T47D (cell line): ENCODE results near the gene EXOC3.
"Not testable (repeated sequence)": the region's sequence is repeated elsewhere in the genome, so short reads cannot be mapped to it uniquely, and the experiment has no call there.

Source experiments
- DNase-seq, 2 experiments: peaks; one replicate each; pipeline versions ENCODE4 v3.0.0 to v3.0.0-alpha.2; 2011 to 2012; ENCODE audit warnings: low read depth in 1 of 2, low spot score in 1 of 2
- JUND ChIP-seq: IDR thresholded peaks from 2 replicates; pipeline ENCODE4 v1.6.1; 2012; ENCODE audit warnings: low read depth
- in situ Hi-C: cut with HindIII; loops from 2 replicates; pipeline ENCODE4 v1.10.0; 2016; ENCODE audit warnings: low sequenced_read_pairs, low pct_unique_long_range_greater_than_20kb

Gene EXOC3

DNA sequence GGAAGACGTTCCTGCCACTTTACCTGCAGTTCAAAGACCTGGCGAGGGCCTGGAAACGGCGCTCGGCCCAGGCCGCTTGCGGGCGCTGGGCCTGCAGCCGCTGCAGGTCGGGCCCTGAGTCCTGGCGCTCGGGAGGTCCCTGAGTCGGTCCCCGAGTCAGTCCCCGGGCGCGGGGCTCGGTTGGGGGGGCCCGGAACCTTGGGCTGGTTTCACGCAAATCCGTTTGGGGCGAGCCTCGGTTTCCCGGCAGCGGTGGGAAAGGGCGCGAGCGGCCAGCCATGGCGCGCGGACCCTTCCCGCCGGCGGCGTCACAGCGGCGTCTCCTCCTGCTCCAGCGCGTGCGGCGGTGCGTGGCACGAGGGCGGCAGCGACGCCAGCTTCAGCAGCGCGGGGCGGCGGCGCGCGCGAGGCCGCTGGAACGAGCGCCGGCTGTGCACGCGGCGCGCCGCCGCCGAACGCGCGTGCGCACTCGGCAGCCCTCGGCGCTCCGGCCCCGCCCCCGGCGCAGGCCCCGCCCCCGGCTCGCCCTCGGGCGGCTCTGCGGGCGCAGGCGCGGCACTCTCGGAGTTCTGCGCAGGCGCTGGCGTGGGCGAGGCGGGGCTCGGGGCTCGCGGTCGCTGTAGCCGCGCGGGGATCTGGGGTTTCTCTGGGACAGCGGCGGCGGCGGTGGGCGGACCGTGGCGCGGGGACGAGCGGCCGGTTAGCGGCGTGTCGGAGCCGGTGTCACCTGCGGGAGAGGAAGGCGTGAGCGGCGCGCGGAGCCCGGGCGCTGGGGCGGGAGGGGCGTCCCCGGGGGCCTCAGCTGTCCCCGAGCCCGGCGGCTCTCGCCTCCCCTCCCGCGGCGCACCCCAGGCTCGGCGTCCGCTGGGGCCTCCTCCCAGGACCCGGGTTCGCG is 29.9 kb downstream of the EXOC3 start:
- DNase-seq: peak; percentile 93 to 99
- in situ Hi-C loops: no loop called here
- TF ChIP-seq JUND: no peak

DNA sequence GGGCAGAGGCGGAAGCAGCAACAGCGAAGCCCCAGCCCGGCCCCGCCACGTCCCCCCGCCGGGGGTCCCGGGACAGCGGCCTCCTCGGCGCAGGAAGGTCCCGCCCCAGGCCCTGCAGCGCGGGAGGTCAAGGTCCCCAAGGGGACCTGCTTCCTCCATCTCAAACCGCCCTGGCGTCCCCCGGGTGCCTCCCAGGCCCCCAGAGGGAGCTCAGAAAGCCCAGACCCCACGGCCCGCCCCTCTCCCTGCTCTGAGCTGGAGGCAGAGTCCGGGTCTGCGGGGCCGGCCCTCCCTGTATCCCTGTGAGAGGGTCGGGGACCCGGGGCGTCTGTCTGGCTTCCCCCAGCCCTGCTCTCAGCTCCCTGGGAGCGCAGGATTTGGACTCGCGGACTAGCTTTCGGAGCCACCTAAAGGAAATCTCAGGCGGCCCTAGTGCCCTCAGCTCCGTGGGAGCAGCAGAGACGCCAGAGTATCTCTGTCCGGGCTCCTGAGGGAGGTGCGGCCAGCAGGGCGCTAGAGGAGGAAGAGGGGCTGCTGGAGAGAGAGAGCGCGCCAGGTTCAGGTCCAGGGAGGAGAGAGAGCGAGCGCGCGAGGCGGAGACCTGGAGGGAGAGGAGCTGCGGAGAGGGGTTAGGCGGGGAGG is 30.7 kb downstream of the EXOC3 start:
- peak; percentile 58 to 73 for DNase-seq
- in situ Hi-C loops: no loop called here
- TF ChIP-seq JUND: no peak

DNA sequence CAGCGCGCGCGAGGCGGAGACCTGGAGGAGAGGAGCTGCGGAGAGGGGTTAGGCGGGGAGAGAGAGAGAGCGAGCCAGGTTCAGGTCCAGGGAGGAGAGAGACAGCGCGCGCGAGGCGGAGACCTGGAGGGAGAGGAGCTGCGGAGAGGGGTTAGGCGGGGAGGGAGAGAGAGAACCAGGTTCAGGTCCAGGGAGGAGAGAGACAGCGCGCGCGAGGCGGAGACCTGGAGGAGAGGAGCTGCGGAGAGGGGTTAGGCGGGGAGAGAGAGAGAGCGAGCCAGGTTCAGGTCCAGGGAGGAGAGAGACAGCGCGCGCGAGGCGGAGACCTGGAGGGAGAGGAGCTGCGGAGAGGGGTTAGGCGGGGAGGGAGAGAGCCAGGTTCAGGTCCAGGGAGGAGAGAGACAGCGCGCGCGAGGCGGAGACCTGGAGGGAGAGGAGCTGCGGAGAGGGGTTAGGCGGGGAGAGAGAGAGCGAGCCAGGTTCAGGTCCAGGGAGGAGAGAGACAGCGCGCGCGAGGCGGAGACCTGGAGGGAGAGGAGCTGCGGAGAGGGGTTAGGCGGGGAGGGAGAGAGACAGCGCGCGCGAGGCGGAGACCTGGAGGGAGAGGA is 31.4 kb downstream of the EXOC3 start:
- in situ Hi-C loops: not testable (repeated sequence)

DNA sequence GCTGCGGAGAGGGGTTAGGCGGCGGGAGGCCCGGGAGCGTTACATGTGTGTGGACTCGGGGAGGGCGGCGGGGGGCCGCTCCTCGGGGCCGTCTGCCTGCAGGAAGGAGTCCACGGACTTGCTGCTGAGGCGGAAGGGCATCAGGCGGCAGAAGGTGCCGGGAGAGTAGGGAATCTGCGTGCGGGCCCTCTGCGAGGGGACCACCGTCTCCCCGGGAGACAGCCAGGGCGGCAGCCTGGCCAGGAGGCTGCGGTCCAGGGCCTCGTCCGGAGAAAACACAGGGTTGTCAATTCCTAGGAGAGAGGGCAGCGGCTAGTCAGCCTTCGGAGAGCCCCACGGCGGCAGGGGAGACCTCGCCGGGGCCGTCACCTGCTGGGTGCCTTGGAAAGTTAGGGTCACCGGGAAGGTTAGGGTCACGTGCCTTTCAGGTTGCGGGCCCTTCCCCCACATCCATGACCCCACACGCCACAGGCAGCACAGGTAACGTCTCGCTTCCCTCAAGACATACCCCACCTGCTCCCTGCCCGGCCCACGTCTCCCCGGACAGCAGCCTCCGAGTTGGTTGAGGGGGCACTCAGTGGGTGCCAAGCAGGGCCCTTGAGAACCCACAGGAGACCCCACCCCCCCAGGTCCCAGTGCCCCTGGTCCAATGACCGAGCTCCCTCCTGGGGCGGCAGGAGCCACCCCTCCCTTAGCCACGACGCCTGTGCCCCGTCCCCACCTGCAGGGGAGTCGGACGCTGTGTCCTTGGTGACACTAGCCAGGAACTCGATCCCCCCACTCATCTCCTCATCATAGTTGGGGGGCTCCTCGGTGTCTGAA is 32.1 kb downstream of the EXOC3 start:
- DNase-seq: no peak
- TF ChIP-seq JUND: no peak
- in situ Hi-C loops: no loop called here

More for the DNA sequence above, 31.4 kb downstream of the EXOC3 start:
- not testable (repeated sequence) for DNase-seq

DNA sequence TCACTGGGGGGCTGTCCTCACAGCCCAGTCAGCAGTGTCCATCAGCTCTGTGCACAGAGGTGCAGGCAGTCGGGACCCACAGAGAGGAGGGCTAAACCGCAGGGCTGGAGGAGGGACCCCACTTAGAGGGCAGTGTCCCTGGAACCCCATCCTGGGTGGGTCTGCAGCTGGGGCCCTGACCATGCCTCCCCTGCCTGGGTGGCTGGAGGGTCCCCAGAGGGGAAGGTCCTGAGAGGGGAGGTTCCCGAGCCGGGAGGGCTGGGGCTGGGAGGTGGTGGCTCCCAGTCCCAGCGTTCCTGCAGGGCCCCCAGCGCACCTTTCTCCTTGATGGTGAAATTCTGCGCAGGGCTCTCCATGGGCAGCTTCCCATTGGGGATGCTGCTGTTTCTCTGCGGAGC is 32.7 kb downstream of the EXOC3 start:
- no peak for TF ChIP-seq JUND
- no peak for DNase-seq
- in situ Hi-C loops: no loop called here

DNA sequence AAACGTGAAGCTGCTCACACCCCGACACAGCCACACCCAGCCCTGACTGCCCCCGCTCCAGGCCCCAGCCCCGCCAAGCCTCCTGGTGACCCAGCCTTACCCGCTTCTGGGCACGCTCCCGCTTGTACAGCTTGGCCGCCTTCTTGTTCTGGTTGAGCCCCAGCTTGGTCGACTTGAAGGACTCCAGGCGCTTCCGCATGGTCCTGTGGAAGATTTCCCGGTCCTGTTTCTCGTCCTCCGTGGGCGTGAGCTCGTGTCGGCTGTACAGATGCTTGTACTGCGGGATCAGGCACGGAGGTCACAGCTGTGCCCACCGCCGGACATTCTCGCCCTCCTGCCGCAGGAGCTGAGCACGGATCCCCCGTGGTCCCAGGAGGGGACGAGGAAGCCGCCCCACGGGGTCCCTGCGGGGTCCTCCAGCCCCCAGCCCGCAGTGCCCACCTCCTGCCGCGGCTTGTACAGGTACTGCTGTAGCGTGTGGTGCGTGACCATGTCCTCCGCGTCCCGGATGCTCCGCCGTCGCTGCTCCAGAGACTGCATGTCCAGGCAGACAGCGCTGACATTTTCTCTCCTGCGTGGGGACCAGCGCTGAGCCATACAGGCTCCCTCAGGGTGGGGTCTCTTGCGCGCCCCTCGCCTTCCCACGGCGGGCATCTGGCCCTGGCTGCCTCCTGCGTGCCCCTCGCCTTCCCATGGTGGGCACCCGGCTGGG is 33.3 kb downstream of the EXOC3 start:
- in situ Hi-C loops: no loop called here
- DNase-seq: peak in 1 of 2 experiments; percentile 26
- TF ChIP-seq JUND: no peak

DNA sequence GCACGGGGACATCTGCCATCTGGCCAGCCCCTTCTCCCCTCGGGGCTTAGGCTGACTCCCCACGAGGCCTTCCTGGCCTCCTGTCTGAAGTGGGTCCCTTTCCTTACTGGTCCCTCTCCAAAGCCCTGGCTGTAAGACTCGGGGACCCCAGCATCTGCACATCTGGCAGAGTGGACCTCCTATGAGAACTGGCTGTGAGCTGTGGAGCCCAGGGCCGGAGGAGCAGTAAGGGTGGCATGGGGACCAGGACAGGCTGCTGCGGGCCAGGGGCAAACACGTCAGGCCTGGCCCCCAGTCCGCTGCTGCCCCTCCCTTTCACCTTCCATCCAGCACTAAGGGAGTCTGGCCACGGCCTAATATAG is 33.8 kb downstream of the EXOC3 start:
- TF ChIP-seq JUND: no peak
- DNase-seq: no peak
- in situ Hi-C loops: no loop called here

DNA sequence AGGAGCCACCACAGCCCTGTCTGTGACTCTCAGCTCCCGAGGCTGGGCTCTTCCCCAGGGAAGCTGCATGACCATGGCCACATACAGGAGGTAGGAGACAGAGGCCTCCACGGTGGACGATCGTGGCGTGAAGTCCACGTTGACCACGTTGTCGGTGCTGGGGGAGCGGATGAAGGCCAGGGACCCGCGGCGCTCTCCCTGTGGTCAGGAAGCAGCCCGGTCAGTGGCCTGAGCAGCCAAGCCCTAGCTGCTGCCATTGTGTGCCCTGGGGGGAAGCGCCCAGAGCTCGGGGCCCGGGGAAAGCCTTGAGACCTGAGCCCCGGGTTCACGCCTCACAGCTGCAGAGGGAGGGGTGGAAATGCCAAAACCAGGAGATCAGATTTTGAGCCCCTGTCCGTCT is 34.3 kb downstream of the EXOC3 start:
- in situ Hi-C loops: no loop called here
- TF ChIP-seq JUND: no peak
- no peak for DNase-seq

DNA sequence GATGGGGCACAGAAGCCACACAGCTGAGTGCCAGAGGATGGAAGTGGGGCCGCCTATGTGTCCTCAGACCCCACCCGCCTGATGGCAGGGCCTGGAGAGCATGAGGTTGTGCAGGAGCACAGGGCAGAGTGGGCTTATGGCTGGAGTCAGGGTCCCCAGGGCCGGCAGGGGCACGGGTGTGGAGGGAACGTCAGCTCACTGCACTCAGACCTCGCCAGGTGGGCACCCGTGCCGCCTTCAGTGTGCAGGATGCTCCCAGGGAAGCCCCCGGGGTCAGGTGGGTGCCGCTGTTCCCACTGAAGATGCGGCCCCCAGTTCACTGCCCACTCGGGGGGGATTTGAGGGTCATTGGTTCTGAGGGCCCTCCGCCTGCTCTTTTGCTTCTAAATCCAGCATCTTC is 34.9 kb downstream of the EXOC3 start:
- DNase-seq: no peak
- no peak for TF ChIP-seq JUND
- in situ Hi-C loops: no loop called here

DNA sequence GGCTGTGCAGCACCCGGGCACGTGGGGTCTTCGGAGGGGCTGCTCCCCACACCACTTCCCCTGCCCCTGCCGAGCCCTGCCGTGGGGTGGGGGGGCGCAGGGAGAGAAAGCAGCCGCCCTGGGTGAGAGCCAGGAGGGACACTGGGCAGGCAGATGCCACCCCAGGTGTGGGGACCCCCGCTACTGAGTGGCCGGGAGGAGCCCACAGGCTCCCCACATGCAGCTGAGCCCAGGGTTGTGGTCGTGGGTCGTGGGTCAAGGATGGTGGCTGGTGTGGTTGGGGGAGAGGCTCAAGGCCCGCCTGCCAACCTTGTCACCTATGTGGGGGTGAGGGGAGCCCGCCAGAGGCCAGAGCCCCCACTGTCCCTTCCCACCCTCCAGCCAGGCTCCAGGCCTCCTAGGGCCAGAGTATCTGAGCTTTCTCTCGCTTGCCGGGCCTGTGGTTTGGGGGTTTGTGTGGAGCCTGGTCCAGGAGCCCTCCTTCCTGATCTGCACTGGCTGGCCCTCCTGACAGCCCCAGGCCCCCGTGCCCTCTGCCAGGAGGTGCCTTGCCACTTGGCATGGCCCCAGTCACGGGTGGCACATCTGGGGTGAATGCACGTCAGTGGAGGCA is 35.5 kb downstream of the EXOC3 start:
- in situ Hi-C loops: no loop called here

DNA sequence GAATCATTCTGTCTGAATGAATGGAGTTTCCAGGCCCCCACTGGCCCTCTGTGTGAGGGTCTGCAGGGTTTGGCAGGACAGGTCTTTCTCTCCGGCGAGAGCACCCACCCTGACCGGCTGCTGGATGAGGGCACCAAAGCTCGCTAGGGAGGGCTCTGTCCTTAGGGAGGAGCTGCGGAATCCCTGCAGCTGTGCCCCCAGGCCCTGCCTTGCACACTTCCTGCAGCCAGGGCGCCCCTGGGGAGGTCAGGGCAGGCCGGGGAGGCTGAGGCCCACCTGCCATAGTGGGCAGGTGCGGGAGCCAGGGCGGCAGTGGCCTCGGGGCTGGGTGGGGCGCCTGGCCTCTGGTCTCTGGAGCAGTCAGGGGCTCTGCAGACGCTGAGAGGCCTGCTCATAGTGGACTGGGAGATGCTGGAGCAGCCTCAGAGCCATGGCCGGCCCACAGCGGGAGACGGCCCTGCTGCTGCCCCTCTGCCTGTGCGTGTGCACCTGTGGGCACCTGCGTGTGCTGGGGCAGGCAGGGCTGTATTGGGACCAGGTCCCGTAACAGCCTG is 36.1 kb downstream of the EXOC3 start:
- in situ Hi-C loops: no loop called here
- DNase-seq: no peak
- no peak for TF ChIP-seq JUND

More for the DNA sequence above, 35.5 kb downstream of the EXOC3 start:
- no peak for DNase-seq
- TF ChIP-seq JUND: no peak
